Liver (tissue), 9 donors: Measurements from ENCODE around the gene CAMK1D. TPM values are rescaled to one million over a fixed set of nuclear protein-coding genes. Genes with fewer than 3 reads are reported as not detected.

Experiments used
- DNase-seq: peaks from one replicate; pipeline ENCODE4 v3.0.0-alpha.2; 2017; ENCODE audit warnings: low spot score
- H3K27ac ChIP-seq, 2 donors: one replicate each; pipeline ENCODE4 v1.7.0; 2013; ENCODE audit warnings: inconsistent platforms in 2 of 2, low read length in 2 of 2, control low read depth in 1 of 2, low read depth in 1 of 2, mild to moderate bottlenecking in 1 of 2
- H3K27me3 ChIP-seq, 4 donors: one replicate each; pipeline versions ENCODE4 v1.6.1 to v1.7.0; 2013; ENCODE audit warnings: low read length in 3 of 4, inconsistent platforms in 1 of 4, mild to moderate bottlenecking in 1 of 4, moderate library complexity in 1 of 4; ENCODE audit not compliant: control insufficient read depth in 4 of 4, insufficient read depth in 4 of 4
- H3K36me3 ChIP-seq, 4 donors: one replicate each; pipeline versions ENCODE4 v1.6.1 to v1.7.0; 2013; ENCODE audit warnings: low read length in 3 of 4, mild to moderate bottlenecking in 3 of 4, low read depth in 1 of 4, moderate library complexity in 1 of 4; ENCODE audit not compliant: control insufficient read depth in 4 of 4, insufficient read depth in 3 of 4
- H3K4me1 ChIP-seq, 4 donors: one replicate each; pipeline versions ENCODE4 v1.6.1 to v1.7.0; 2013; ENCODE audit warnings: low read length in 3 of 4, mild to moderate bottlenecking in 3 of 4, moderate library complexity in 1 of 4; ENCODE audit not compliant: control insufficient read depth in 4 of 4, insufficient read depth in 4 of 4
- H3K4me3 ChIP-seq, 3 donors: one replicate each; pipeline versions ENCODE4 v1.6.1 to v1.7.0; 2013; ENCODE audit warnings: low read length in 3 of 3, control low read depth in 1 of 3, low read depth in 1 of 3, mild to moderate bottlenecking in 1 of 3
- H3K9ac ChIP-seq, 2 donors: one replicate each; pipeline ENCODE4 v1.7.0; 2013; ENCODE audit warnings: low read length in 2 of 2, mild to moderate bottlenecking in 2 of 2, moderate library complexity in 2 of 2, control low read depth in 1 of 2, low read depth in 1 of 2
- H3K9me3 ChIP-seq, 4 donors: one replicate each; pipeline versions ENCODE4 v1.6.1 to v1.7.0; 2013; ENCODE audit warnings: low read length in 3 of 4; ENCODE audit not compliant: control insufficient read depth in 4 of 4
- ATF3 ChIP-seq: IDR thresholded peaks from 2 replicates; pipeline ENCODE4 v1.6.1; 2016; ENCODE audit warnings: antibody characterized with exemption
- CTCF ChIP-seq: fragments of 150-350 bp; IDR thresholded peaks from 2 replicates; pipeline ENCODE4 v1.5.1; 2017; ENCODE audit warnings: improper control_type of control experiment, low read depth, low read length; ENCODE audit not compliant: missing input control
- FOXA2 ChIP-seq: IDR thresholded peaks from 2 replicates; pipeline ENCODE4 v1.6.1; 2016; ENCODE audit warnings: antibody characterized with exemption
- GABPA ChIP-seq, 2 donors: IDR thresholded peaks in 1 of 2; conservative IDR thresholded peaks in 1 of 2; 2 replicates each; pipeline ENCODE4 v1.6.1; 2016; ENCODE audit warnings: antibody characterized with exemption in 2 of 2, mild to moderate bottlenecking in 1 of 2, moderate library complexity in 1 of 2
- HNF4A ChIP-seq, 2 donors: conservative IDR thresholded peaks; 2 replicates each; pipeline ENCODE4 v1.6.1; 2016; ENCODE audit warnings: antibody characterized with exemption in 2 of 2, mild to moderate bottlenecking in 2 of 2
- HNF4G ChIP-seq: IDR thresholded peaks from 2 replicates; pipeline ENCODE4 v1.6.1; 2016; ENCODE audit warnings: antibody characterized with exemption
- JUND ChIP-seq, 2 donors: IDR thresholded peaks; 2 replicates each; pipeline ENCODE4 v1.6.1; 2016; ENCODE audit warnings: antibody characterized with exemption in 2 of 2
- RAD21 ChIP-seq, 2 donors: IDR thresholded peaks; 2 replicates each; pipeline ENCODE4 v1.6.1; 2016; ENCODE audit warnings: antibody characterized with exemption in 2 of 2, mild to moderate bottlenecking in 2 of 2
- REST ChIP-seq: IDR thresholded peaks from 2 replicates; pipeline ENCODE4 v1.6.1; 2016; ENCODE audit warnings: antibody characterized with exemption, mild to moderate bottlenecking
- RXRA ChIP-seq, 2 donors: IDR thresholded peaks; 2 replicates each; pipeline ENCODE4 v1.6.1; 2017 to 2018; ENCODE audit warnings: antibody characterized with exemption in 2 of 2, mild to moderate bottlenecking in 1 of 2
- YY1 ChIP-seq: IDR thresholded peaks from 2 replicates; pipeline ENCODE4 v1.6.1; 2016; ENCODE audit warnings: antibody characterized with exemption, mild to moderate bottlenecking
- WGBS: extraction: QIAGEN DNeasy Blood & Tissue Kit; methylation state at CpG from one replicate; pipeline ENCODE4 v1.1.7; 2013; 5-methylcytosine and 5-hydroxymethylcytosine counted together
- polyA plus RNA-seq, 2 donors: library from polyadenylated mRNA; stranded (reverse) in 1 of 2; unstranded in 1 of 2; fragments of 200-250 nt in 1 of 2; fragments of >200 nt in 1 of 2; fragmentation: Nextera tagmentation in 1 of 2; extraction: Ambion mirVana in 1 of 2; gene quantifications; one replicate each; pipeline versions ENCODE4 v1.2.1 to v1.2.3, GENCODE V29; 2013 to 2015
- total RNA-seq, 2 donors: library from RNA; depleted of rRNA; stranded (reverse); fragments of >200 nt; gene quantifications; one replicate each; pipeline ENCODE4 v1.2.3, GENCODE V29; 2014
- TF ChIP-seq, protein P1 (sequence below): IDR thresholded peaks from 2 replicates; pipeline ENCODE4 v1.6.1; 2016; ENCODE audit warnings: antibody characterized with exemption
- donor health status: healthy.
- donor health status: healthy.
- donor health status: healthy.
- donor health status: healthy.
- donor health status: healthy.

CAMK1D gene
- total and polyA plus RNA-seq, 4 donors: 2.7 to 10.1 (median 4.2) TPM

DNA sequence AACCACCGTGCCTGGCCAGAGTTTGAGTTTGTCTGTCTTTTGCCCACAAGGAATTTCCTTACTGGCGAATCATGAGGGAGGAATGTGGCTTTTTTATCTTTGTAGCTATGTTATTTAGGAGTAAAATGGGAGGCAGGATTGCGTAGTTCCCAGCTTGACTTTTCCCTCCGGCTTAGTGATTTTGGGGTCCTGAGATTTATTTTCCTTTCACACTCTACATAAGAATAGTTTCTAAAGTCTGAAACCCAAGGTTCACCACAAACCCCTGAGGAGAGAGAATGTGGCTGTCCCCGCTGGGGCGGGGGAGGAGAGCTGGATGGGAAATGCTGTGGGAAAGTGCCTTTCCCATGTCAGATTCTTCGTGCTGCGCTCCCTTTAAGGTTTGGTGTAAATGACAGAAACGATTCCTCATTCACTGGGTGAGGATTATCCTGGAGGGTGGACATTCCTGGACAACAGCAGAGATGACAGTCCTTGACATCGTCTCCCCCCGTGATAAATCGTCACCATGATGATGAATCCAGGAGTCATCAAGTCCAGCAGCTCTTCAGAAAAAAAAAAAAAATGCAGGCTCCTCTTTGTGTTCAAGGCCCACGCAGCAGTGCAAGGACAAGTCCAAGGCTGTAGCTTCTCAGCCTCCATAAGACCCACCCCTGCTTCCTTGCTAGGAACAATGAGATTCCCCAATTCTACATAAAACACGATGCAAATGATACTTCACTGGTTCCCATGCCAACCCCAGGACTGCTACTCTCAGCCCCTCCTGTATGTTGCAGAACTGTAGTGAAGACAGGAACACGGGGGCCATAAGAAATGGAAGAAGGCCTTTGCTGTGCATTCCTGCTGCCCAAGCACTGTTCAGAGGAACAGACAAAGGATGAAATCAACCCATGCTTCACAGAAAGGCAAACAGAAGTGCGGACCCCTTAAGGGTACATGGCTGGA lies 419.1 kb downstream of the CAMK1D start:
- 87% methylated on average over 16 of the region's 16 CpGs for WGBS
- no peaks in the 10 kb centered on the region for H3K4me1 ChIP-seq
- H3K27ac ChIP-seq: no peak overlapping the region
- no peaks in the 10 kb centered on the region for H3K9me3 ChIP-seq
- H3K4me3 ChIP-seq: no peak overlapping the region
- H3K36me3 ChIP-seq: peaks cover 0 to 7% (median 4%) of the 10 kb centered on the region in 4 donors
- no peak for DNase-seq
- H3K9ac ChIP-seq: no peak overlapping the region
- no peaks in the 10 kb centered on the region for H3K27me3 ChIP-seq
- no peak for TF ChIP-seq REST
- no peak for TF ChIP-seq JUND (IDR thresholded peaks at IDR 0.05)
- TF ChIP-seq GABPA (IDR thresholded peaks at IDR 0.05 in 1 of 2, conservative IDR thresholded peaks at IDR 0.05 in 1 of 2): no peak
- no peak for TF ChIP-seq HNF4A (conservative IDR thresholded peaks at IDR 0.05)
- TF ChIP-seq YY1: no peak
- no peak for TF ChIP-seq RAD21 (IDR thresholded peaks at IDR 0.05)
- TF ChIP-seq, protein P1, sequence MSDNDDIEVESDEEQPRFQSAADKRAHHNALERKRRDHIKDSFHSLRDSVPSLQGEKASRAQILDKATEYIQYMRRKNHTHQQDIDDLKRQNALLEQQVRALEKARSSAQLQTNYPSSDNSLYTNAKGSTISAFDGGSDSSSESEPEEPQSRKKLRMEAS: no peak
- no peak for TF ChIP-seq HNF4G

GRCh38 chr10:12769323-12770044 lies 420.1 kb downstream of the CAMK1D start:
- 81% methylated on average over 14 of the region's 14 CpGs for WGBS
- DNase-seq: no peak
- no peak overlapping the region for H3K27ac ChIP-seq

More at GRCh38 chr10:12769323-12770044, 420.1 kb downstream of the CAMK1D start:
- Histone ChIP-seq H3K9ac (no peak overlapping the region), H3K9me3 (no peaks in the 10 kb centered on the region), H3K36me3 (peaks cover 0 to 7% (median 4%) of the 10 kb centered on the region in 4 donors), H3K4me3 (no peak overlapping the region), H3K27me3 (no peaks in the 10 kb centered on the region), H3K4me1 (no peaks in the 10 kb centered on the region)
- no peak for TF ChIP-seq CTCF
- no peak for TF ChIP-seq YY1
- no peak for TF ChIP-seq ATF3
- TF ChIP-seq JUND (IDR thresholded peaks at IDR 0.05): no peak
- TF ChIP-seq FOXA2: no peak
- TF ChIP-seq RXRA (IDR thresholded peaks at IDR 0.05): no peak
- TF ChIP-seq, protein P1: no peak
- no peak for TF ChIP-seq HNF4G
- TF ChIP-seq HNF4A (conservative IDR thresholded peaks at IDR 0.05): no peak
